ENCODE measurements around the gene CMBL. TPM values are rescaled to one million over a fixed set of nuclear protein-coding genes. Genes with fewer than 3 reads are reported as not detected.
"Not testable (repeated sequence)": the region's sequence is repeated elsewhere in the genome, so short reads cannot be mapped to it uniquely, and the experiment has no call there.

Gene CMBL
- total RNA-seq, 2 donors from 2014 or later, result 123 to 186 TPM

- intact Hi-C loops (cut with DNase I), result no loop called here
- peak overlapping the region; percentile 97 for H3K27ac ChIP-seq
Observed at GRCh38 chr5:10352430-10353240, 44.9 kb upstream of the CMBL start.

GRCh38 chr5:10351919-10352318, 44.2 kb upstream of the CMBL start:
- no peak for TF ChIP-seq CTCF (IDR thresholded peaks at IDR 0.05)

More at GRCh38 chr5:10352430-10353240, 44.9 kb upstream of the CMBL start:
- H3K9ac ChIP-seq (ENCODE audit: low read depth in 2 of 2, low read length in 2 of 2), result peak overlapping the region; percentile 95 to 97
- no peak for TF ChIP-seq CTCF (IDR thresholded peaks at IDR 0.05)
- H3K4me3 ChIP-seq, result peak overlapping the region; percentile 87
- no peaks in the 10 kb centered on the region for H3K27me3 ChIP-seq
- no peaks in the 10 kb centered on the region for H3K9me3 ChIP-seq
- H3K4me1 ChIP-seq, result peaks cover 3% of the 10 kb centered on the region
- DNase-seq, result peak; percentile 53
- no peaks in the 10 kb centered on the region for H3K36me3 ChIP-seq

GRCh38 chr5:10351199-10351905, 43.6 kb upstream of the CMBL start:
- TF ChIP-seq CTCF (IDR thresholded peaks at IDR 0.05), result no peak

More at GRCh38 chr5:10351919-10352318, 44.2 kb upstream of the CMBL start:
- intact Hi-C loops (cut with DNase I), result no loop called here
- no peak for DNase-seq
- H3K27ac ChIP-seq, result no peak overlapping the region
- H3K9me3 ChIP-seq, result no peaks in the 10 kb centered on the region
- no peak overlapping the region for H3K4me3 ChIP-seq
- H3K36me3 ChIP-seq, result no peaks in the 10 kb centered on the region
- no peak overlapping the region for H3K9ac ChIP-seq (ENCODE audit: low read depth in 2 of 2, low read length in 2 of 2)
- H3K27me3 ChIP-seq, result no peaks in the 10 kb centered on the region
- H3K4me1 ChIP-seq, result no peaks in the 10 kb centered on the region

GRCh38 chr5:10348258-10348657, 40.6 kb upstream of the CMBL start:
- intact Hi-C loops (cut with DNase I), result no loop called here
- no peaks in the 10 kb centered on the region for H3K9me3 ChIP-seq
- DNase-seq, result no peak
- H3K4me3 ChIP-seq, result no peak overlapping the region
- no peaks in the 10 kb centered on the region for H3K4me1 ChIP-seq
- no peak overlapping the region for H3K27ac ChIP-seq
- no peaks in the 10 kb centered on the region for H3K27me3 ChIP-seq
- no peak for TF ChIP-seq CTCF (IDR thresholded peaks at IDR 0.05)
- H3K36me3 ChIP-seq, result no peaks in the 10 kb centered on the region
- H3K9ac ChIP-seq (ENCODE audit: low read depth in 2 of 2, low read length in 2 of 2), result no peak overlapping the region

More at GRCh38 chr5:10351199-10351905, 43.6 kb upstream of the CMBL start:
- H3K36me3 ChIP-seq, result no peaks in the 10 kb centered on the region
- H3K27ac ChIP-seq, result no peak overlapping the region
- H3K9ac ChIP-seq (ENCODE audit: low read depth in 2 of 2, low read length in 2 of 2), result no peak overlapping the region
- no peaks in the 10 kb centered on the region for H3K27me3 ChIP-seq
- DNase-seq, result no peak
- intact Hi-C loops (cut with DNase I), result no loop called here
- H3K4me1 ChIP-seq, result no peaks in the 10 kb centered on the region
- no peak overlapping the region for H3K4me3 ChIP-seq
- H3K9me3 ChIP-seq, result no peaks in the 10 kb centered on the region

- H3K27ac ChIP-seq; H3K9me3 ChIP-seq; H3K9ac ChIP-seq (ENCODE audit: low read depth in 2 of 2, low read length in 2 of 2); H3K36me3 ChIP-seq; H3K4me1 ChIP-seq; DNase-seq; H3K27me3 ChIP-seq; H3K4me3 ChIP-seq; intact Hi-C loops (cut with DNase I): not testable (repeated sequence)
Observed at GRCh38 chr5:10344461-10345106, 36.9 kb upstream of the CMBL start.

Data from colonic mucosa (tissue), 4 donors.